H1 (cell line): Measurements from ENCODE around the gene RDH5. TPM values are rescaled to one million over a fixed set of nuclear protein-coding genes. Genes with fewer than 3 reads are reported as not detected.

Experiments
- BACH1 ChIP-seq: IDR thresholded peaks from 2 replicates; pipeline ENCODE4 v1.6.1; 2012; ENCODE audit warnings: low read length, improper control_type of control experiment
- POLR2A ChIP-seq, 2 experiments: IDR thresholded peaks; 1 replicate in 1 of 2; 2 replicates in 1 of 2; pipeline ENCODE4 v1.6.1; 2011; ENCODE audit warnings: low read depth in 2 of 2, low read length in 2 of 2, mild to moderate bottlenecking in 2 of 2; ENCODE audit errors: control extremely low read depth in 1 of 2
- polyA plus RNA-seq, 7 experiments: library from polyadenylated mRNA; depleted of rRNA in 3 of 7; stranded (reverse) in 5 of 7; unstranded in 2 of 7; fragments of >200 nt in 5 of 7; fragments of 200-250 nt in 2 of 7; gene quantifications; 1 replicate in 5 of 7; 2 replicates in 1 of 7; 4 replicates in 1 of 7; pipeline versions ENCODE4 v1.2.1 to v1.2.3, GENCODE V29; 2011 to 2013; ENCODE audit warnings: missing spikeins in 2 of 7, mixed read lengths in 2 of 7
- total RNA-seq: library from RNA; stranded (reverse); fragmentation: NEBNext Ultra II Directional; extraction: Animal tissue kit (Norgen Biotek cat#: 25700); gene quantifications from 2 replicates; pipeline ENCODE4 v1.2.1, GENCODE V29; 2021
- TF ChIP-seq, protein P1 (sequence below): IDR thresholded peaks from 2 replicates; pipeline ENCODE4 v1.6.1; 2012; ENCODE audit warnings: inconsistent platforms

Gene RDH5
- total and polyA plus RNA-seq, 2 of the 8 experiments (the other 6 are each of a cell fraction or from before 2014, with no cell fraction given): 4.2 to 6.0 TPM

DNA sequence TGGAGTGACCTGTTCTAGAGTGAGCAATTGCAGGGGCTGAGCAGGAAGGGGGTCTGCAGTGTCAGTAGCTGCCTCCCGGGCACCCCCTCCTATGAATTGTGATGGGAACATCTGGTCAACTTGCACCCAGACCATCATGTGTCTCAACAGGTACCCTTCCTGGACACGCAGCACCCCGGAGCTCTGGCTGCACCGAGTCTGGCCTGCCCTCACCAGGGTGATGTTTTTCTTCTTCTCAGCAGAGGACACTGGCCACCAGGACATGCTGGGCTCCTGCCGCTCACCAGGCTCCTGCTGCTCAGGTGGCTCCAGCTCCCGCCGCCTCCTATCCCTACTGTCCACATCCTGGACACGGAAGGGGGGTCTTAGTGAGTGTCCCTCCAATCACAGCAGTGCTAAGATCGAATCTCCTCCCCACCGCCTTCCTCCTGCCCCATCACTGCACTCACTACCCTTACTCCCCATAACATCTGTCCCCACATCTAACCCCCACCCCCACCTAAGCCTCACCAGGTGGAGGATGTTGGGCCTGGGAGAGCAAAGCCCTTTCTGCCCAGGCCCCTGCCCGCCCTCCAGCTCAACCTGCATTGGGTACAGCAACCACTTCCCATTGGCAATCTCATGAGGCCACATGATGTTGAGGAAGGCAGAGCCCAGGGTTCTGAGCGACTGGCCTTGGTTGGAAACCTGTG lies 27.4 kb upstream of the RDH5 start (continued):
- TF ChIP-seq, protein P1, sequence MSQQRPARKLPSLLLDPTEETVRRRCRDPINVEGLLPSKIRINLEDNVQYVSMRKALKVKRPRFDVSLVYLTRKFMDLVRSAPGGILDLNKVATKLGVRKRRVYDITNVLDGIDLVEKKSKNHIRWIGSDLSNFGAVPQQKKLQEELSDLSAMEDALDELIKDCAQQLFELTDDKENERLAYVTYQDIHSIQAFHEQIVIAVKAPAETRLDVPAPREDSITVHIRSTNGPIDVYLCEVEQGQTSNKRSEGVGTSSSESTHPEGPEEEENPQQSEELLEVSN: no peak
- TF ChIP-seq POLR2A (IDR thresholded peaks at IDR 0.05; ENCODE audit: control extremely low read depth in 1 of 2, low read depth in 2 of 2, low read length in 2 of 2) (no peak), BACH1 (no peak)
